Skin of body (tissue), 2 donors: ENCODE data around the gene LUC7L. TPM values are rescaled to one million over a fixed set of nuclear protein-coding genes. Genes with fewer than 3 reads are reported as not detected.
"Not testable (repeated sequence)": the region's sequence is repeated elsewhere in the genome, so short reads cannot be mapped to it uniquely, and the experiment has no call there.

Experiments
- DNase-seq: peaks from one replicate; lab custom pipeline; 2025; lab: John Stamatoyannopoulos, UW
- total RNA-seq: library from RNA; depleted of rRNA; stranded (reverse); fragments of >200 nt; gene quantifications from one replicate; pipeline ENCODE4 v1.2.3, GENCODE V29; 2014

Gene LUC7L
- total RNA-seq, 1 donor from 2014 or later: 71.7 TPM

DNA sequence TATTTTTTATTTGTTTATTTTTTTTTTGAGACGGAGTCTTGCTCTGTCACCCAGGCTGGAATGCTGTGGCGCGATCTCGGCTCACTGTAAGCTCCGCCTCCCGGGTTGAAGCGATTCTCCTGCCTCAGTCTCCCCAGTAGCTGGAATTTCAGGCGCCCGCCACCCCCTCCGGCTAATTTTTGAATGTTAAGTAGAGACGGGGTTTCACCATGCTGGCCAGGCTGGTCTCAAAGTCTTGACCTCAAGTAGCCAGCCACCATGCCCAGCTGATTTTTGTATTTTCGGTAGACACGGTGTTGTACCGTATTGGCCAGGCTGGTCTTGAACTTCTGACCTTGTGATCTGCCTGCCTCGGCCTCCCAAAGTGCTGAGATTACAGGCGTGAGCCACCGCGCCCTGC lies 1.1 kb upstream of the LUC7L start:
- DNase-seq: not testable (repeated sequence)

GRCh38 chr16:229731-230281 lies 557 bp upstream of the LUC7L start:
- no peak for DNase-seq

DNA sequence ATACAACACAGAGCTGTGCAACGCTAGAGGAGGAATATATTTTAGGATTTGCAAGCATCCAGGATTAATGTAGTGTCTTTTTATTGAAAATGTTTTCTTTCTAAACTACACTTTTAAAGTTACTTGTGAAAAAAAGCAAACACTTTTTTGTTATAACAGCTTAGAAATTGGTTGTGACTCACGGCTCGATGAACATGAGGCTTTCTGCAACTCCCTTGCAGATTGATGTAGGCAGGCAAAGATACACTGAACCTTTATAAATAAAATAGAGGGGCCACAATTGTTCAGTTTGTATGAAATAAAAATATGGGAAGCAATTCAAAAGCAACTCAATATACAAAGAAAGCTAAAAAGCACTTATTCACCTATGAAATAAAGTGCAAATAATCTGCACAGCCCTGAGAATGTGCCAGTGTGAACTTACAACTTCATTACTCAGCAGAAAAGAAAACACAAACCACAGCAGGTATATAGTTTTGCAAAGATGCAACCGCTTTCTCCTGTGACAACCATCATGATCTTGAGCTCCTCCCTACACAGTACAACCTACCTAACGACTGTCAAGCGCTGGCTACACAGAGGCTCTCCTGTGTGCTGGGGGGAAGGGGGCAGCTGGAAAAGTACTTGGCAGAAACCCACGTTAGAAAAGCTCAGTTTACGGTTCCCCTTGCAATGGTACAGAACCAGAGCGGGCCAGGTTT lies 948 bp downstream of the LUC7L start:
- no peak for DNase-seq

- no peak for DNase-seq
Observed at GRCh38 chr16:220021-220420, 9.2 kb downstream of the LUC7L start.

- no peak for DNase-seq
Observed at GRCh38 chr16:212999-213398, 16.2 kb downstream of the LUC7L start.

GRCh38 chr16:211631-212180 lies 17.5 kb downstream of the LUC7L start:
- DNase-seq: not testable (repeated sequence)

GRCh38 chr16:209359-209758 lies 19.9 kb downstream of the LUC7L start:
- not testable (repeated sequence) for DNase-seq

GRCh38 chr16:204046-204445 lies 25.2 kb downstream of the LUC7L start:
- not testable (repeated sequence) for DNase-seq

- no peak for DNase-seq
Observed at GRCh38 chr16:203246-203645, 26.0 kb downstream of the LUC7L start.

GRCh38 chr16:200388-200787 lies 28.9 kb downstream of the LUC7L start:
- no peak for DNase-seq

- DNase-seq: no peak
Observed at GRCh38 chr16:194516-194915, 34.7 kb downstream of the LUC7L start.

DNA sequence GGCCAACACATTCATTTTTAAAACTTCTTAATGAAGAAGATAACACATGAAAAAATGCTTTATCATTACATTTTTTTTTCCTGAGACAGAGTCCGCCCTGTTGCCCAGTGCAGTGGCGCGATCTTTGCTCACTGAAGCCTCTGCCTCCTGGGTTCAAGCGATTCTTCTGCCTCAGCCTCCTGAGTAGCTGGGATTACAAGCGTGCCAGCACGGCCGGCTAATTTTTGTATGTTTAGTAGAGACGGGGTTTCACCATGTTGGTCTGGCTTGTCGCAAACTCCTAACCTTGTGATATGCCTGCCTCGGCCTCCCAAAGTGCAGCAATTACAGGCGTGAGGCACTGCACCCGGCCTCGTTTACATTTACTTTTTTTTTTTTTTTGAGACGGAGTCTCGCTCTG lies 35.8 kb downstream of the LUC7L start:
- no peak for DNase-seq

GRCh38 chr16:192686-193085 lies 36.6 kb downstream of the LUC7L start:
- no peak for DNase-seq

GRCh38 chr16:191831-192230 lies 37.4 kb downstream of the LUC7L start:
- DNase-seq: no peak

DNA sequence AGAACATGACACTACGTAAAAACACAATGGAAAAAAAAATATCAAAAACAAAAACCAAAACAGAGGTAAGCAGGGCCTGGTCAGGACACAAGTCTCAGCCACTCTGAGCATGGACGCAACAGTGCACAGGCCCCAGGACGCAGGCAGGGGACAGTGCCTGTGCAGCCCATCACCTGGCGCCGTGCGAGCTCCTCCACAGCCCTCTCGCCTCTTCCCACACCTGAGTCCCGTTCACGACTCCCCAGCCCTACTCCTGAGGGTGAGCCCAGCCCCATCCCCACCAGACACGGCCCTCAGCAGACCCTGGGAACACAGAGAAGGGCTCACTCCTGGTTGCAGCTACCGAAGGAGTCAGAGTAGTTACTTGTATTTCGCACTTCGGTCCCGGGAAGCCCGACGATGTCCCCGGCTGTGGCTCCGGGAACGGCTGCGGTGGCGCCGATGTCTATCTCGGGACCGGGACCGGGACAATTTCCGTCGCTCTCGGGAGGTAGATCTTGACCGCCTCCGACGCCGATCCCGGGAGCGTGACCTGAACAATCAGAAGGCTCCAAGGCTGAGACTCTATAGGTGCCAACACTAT lies 39.6 kb downstream of the LUC7L start:
- DNase-seq: no peak

DNA sequence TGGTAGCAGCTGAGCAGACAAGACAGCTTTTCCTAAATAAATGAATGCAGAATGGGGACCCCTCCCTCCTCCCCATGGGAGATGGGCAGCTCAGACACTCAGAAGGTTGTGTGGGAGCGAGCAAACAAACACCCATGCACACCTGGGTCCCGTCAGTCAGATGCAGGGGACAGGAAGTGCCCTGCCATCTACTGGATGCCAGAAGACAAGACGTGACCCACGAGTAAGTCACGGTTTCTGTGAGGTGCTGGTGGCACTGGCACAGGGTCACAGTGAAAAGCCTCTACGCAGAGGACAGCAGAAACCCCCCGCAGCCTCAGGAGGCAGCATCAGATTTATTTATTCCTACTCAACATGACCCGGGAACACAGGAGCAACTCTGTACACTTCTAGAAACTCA lies 40.6 kb downstream of the LUC7L start:
- no peak for DNase-seq

- no peak for DNase-seq
Observed at GRCh38 chr16:187330-187729, 41.9 kb downstream of the LUC7L start.

DNA sequence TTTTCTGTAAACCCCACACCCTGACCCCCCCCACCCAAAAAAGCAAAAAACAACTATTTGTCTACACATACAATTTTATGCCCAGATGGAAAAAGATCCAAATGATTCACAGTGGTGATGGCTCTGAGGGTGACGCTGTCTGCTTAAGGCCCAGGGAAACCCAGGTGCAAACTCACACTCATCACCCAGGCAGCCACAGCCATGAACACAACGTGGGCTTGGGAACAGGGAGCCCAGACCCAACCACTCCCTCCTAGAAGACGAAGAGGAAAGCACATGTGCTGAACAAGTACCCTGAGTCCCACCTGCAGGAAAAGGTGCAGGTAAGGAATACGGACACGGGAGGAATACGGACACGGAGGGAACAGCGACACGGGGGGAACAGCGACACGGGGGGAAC lies 43.6 kb downstream of the LUC7L start:
- no peak for DNase-seq

DNA sequence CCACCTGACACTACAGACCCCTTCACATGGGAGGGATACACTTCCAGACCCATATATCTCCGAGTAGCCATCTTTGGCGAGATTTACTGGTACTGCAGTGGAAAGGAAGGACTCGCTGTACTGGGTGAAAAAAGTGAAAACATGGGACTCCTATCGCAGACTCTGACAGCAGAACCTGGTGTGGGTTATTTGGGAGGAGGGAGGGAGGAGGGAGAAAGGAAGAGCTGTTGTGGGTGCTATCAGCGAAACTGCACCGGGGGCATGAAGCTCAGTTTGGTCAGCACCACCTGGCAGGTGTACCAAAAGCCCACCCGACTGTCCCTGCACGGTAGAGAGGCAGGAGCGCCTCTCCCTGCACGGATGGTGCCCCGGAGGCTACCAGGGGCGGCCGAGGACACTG lies 44.0 kb downstream of the LUC7L start:
- no peak for DNase-seq

- no peak for DNase-seq
Observed at GRCh38 chr16:183005-183404, 46.2 kb downstream of the LUC7L start.

- DNase-seq: peak; percentile 46
Observed at GRCh38 chr16:181565-182021, 47.7 kb downstream of the LUC7L start.

DNA sequence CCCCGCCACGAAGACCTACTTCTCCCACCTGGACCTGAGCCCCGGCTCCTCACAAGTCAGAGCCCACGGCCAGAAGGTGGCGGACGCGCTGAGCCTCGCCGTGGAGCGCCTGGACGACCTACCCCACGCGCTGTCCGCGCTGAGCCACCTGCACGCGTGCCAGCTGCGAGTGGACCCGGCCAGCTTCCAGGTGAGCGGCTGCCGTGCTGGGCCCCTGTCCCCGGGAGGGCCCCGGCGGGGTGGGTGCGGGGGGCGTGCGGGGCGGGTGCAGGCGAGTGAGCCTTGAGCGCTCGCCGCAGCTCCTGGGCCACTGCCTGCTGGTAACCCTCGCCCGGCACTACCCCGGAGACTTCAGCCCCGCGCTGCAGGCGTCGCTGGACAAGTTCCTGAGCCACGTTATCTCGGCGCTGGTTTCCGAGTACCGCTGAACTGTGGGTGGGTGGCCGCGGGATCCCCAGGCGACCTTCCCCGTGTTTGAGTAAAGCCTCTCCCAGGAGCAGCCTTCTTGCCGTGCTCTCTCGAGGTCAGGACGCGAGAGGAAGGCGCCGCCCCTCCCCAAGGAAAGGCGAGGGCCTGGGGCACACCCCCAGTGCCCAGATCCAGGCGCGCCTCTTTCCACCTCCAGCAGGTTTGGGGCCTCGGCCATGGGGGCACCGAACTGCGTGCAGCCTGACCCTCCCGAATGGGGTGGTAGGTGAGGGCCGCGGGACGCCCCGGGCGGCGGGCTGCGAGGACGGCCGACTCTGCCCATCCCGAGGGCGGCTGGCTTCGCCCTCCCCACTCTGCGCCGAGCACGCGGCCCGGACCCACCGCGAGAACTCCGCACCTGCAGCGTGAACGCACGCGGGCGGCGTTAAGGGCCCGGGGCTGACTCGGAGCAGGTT lies 48.3 kb downstream of the LUC7L start:
- DNase-seq: no peak
